Ammon's horn (tissue), 1 donor: ENCODE results near the gene BTLA.
"Not testable (repeated sequence)": the region's sequence is repeated elsewhere in the genome, so short reads cannot be mapped to it uniquely, and the experiment has no call there.

Experiments
- DNase-seq: peaks from one replicate; pipeline ENCODE4 v3.0.0-alpha.2; 2016; ENCODE audit warnings: low spot score

BTLA gene

DNA sequence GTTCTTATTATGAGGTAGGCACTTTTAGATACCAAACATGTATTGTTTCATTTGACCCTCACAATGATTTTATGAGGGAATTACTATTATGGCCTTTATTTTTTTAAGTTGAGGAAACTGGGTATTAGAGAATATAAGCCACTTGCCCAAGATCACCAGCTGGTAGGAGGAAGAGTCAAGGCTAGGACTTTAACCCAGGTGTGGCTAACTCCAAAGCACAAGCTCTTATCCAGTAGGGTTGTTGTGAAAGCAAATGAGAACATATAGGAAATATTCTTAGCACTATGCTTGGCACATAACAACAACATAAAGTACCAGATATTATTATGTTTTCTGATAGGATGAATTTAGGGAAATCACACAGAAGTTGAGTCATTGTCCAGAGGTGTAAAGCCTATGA, 7.9 kb downstream of the BTLA start:
- no peak for DNase-seq

DNA sequence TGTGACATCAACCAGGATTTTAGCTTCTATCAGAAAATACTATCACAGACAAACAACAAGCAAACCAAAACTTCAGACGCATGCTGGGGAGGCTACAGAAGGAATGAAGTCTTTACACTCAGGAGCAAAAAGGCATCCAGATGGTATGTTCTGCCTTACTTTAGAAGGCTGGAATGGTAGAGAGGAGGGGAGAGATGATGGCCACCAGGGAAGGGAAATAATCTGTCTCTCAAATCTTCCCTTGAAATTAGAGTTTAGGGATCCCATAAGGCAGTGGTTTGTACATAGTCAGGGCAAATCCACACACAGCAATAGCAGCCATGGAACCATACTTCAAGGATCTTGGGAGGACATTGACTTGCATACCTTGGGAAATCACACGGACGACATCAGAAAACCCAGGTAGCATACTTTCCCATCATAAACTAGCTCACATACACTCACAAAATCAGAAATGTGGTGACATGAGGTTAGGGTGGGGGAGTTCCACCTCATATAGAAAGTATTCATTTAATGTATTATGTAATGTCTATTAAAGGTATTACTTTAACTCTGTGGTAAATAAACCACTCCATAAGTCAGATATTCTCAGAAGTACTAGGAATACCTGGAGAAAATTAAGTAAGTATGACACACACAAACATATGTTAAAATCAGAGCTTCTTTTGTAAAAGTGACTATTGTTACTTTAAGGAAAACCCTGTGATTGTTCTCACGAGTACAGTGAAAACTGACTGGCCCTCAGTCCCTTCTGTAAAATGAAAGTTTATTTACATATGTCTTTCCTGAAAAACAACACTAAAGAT, 9.4 kb downstream of the BTLA start:
- no peak for DNase-seq

DNA sequence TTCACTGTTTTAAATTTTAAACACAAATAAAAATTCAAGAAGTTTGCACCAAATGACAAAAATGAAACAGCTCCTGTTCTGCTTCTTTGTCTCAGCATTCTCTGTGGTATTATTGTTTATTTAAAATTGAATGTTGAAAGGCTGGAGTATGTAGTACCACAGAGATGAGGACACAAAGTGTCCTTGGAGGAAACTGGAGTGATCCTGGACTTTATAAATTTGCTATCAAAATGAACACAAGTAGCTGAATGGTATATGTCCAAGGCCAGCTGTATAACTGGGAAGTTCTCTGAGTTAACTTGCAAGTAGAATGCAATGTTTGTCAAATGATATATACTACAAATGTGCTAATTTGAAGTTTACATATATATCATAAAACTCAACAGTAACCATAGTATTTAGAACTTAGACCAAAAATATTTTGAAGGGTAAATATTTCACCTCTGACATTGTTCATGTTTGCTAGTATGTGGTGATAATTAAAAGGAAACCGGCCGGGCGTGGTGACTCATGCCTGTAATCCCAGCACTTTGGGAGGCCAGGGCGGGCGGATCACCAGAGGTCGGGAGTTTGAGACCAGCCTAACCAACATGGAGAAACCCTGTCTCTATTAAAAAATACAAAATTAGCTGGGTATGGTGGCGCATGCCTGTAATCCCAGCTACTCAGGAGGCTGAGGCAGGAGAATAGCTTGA, 12.3 kb downstream of the BTLA start:
- no peak for DNase-seq

GRCh38 chr3:112484352-112484751, 14.9 kb downstream of the BTLA start:
- DNase-seq = no peak

DNA sequence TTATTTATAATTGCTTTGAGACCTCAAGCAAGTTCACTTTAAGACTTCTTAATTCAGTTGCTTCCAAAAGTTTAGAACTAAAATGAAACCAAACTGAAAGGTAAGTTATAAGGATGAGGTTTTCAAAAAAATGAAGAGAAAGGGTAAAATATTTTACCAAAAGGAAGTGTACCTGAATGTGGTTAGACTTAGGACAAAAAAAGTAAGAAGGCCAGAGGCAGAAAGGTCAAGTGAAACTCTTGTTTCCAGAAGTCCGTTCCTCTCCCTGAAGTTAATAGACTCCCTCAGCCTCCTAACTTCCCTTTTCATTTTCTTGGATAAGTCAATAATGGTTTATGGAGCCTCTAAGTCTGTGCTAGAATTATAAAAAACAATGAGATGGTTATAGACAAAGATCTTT, 16.6 kb downstream of the BTLA start:
- no peak for DNase-seq

GRCh38 chr3:112481302-112481721, 18.0 kb downstream of the BTLA start:
- no peak for DNase-seq

DNA sequence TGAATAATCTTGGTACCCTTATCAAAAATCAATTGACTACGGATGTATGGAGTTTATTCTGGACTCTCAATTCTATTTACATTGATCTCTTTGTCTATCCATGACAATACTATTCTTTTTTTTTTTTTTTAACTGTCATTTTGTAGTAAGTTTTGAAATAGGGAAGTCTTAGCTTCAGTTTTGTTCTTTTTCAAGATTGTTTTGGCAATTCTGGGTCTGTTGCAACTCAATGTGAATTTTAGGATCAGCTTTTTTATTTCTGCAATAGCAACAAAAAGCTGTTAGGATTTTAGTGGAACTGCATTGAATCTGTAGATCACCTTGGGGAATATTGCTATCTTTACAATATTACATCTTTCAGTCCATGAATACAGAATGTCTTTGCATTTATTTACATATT, 21.4 kb downstream of the BTLA start:
- DNase-seq = no peak

GRCh38 chr3:112476346-112476745, 22.9 kb downstream of the BTLA start:
- DNase-seq = no peak

GRCh38 chr3:112474796-112475195, 24.5 kb downstream of the BTLA start:
- DNase-seq = no peak

GRCh38 chr3:112472691-112473090, 26.6 kb downstream of the BTLA start:
- no peak for DNase-seq

- no peak for DNase-seq
Observed at GRCh38 chr3:112471596-112472325, 27.5 kb downstream of the BTLA start.

GRCh38 chr3:112470788-112471187, 28.5 kb downstream of the BTLA start:
- DNase-seq = no peak

GRCh38 chr3:112469671-112470070, 29.6 kb downstream of the BTLA start:
- DNase-seq = no peak

- no peak for DNase-seq
Observed at GRCh38 chr3:112467539-112467938, 31.7 kb downstream of the BTLA start.

GRCh38 chr3:112466020-112466419, 33.3 kb downstream of the BTLA start:
- no peak for DNase-seq

DNA sequence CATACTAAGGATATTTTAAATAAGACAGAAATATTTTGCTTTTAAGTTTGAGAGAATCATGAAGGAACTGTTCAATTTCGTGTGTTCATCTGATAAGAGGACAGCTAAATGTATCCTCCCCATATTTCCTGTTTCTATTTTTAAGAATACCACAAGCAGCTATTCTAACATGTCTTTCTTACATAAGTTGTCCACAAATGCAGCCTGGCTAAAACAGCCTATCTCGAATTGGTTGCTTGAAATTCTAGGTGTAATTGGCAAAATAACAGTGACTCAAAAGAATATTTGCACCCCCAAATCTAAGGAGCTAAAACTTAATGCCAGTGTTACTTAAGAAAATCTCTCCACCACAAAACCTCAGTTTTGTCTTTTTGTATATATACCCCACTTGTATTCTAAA, 35.0 kb downstream of the BTLA start:
- DNase-seq = no peak

DNA sequence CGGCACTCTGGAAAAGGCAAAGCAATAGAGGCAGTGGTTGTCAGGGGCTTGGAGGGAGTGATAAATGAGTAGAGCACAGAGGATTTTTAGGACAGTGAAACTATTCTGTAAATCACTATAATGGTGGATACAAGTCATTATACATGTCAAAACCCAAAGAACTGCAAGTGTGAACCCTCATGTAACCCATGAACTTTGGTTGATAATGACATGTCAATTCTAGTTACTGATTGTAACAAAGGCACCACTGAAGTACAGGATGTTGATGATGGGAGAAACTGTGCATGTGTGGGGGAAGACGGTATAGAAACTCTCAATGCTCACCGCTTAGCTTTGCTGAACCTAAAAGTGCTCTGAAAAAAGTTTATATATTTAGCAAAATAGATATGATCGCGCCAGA, 36.0 kb downstream of the BTLA start:
- no peak for DNase-seq

- DNase-seq = not testable (repeated sequence)
Observed at GRCh38 chr3:112461787-112462186, 37.5 kb downstream of the BTLA start.

GRCh38 chr3:112460519-112461195, 38.6 kb downstream of the BTLA start:
- DNase-seq = no peak

- no peak for DNase-seq
Observed at GRCh38 chr3:112459750-112460149, 39.5 kb downstream of the BTLA start.

DNA sequence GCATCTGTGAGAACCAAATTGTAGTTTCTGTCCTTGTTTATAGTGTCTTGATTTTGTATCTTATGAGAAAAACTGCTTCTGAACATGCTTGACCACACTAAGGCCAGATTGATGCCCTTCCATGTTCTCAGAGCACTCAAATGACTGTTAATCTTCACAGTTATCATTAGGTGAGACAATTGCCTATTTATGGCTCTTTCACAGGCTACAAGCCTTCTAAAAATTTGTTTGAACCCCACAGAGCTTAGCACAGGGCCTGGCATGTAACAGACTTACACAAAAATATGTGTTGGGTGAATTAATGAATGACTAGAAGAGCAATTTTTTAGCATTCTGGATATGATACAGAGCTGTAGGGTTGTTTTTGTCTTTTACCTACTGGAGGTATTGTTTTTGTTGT, 43.1 kb downstream of the BTLA start:
- DNase-seq = no peak

DNA sequence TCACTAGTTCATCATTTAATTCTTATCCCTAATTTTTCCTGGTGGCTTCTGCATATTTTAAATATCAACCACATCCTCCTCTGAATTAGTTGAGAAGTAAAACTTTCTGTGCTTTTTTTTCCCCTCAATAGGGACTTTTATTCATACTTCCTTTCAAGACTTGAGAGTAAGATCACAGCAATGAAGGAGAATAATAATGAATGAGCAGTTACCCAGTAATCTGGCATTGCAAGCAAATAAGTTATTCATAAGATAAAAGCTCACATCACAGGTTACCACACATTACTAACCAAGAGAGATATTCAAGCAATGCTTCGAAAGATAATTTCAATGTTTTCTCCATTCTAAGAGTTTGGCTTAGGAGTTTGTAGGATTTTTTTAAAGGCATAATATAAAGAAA, 50.3 kb downstream of the BTLA start:
- no peak for DNase-seq
